GM12878 (cell line): Measurements from ENCODE around the gene C1QTNF8.

ENCODE experiments used
- CTCF ChIP-seq, 3 experiments: IDR thresholded peaks in 2 of 3; conservative IDR thresholded peaks in 1 of 3; 2 replicates each; pipeline ENCODE4 v1.5.1; 2011; ENCODE audit warnings: low read depth in 3 of 3, low read length in 3 of 3, mild to moderate bottlenecking in 3 of 3, control low read depth in 2 of 3, moderate library complexity in 2 of 3, inconsistent platforms in 1 of 3, mixed read lengths in 1 of 3; ENCODE audit not compliant: control insufficient read depth in 2 of 3, insufficient read depth in 1 of 3; ENCODE audit errors: extremely low read depth in 1 of 3
- ZBTB4 ChIP-seq: fragments of 450-650 bp; formaldehyde crosslinking; IDR thresholded peaks from 2 replicates; pipeline ENCODE4 v1.4.0; 2022; ENCODE audit warnings: mild to moderate bottlenecking, moderate library complexity

- TF ChIP-seq ZBTB4 (CRISPR knock-in tag) (no peak), CTCF (IDR thresholded peaks at IDR 0.05 in 2 of 3, conservative IDR thresholded peaks at IDR 0.05 in 1 of 3; ENCODE audit: control insufficient read depth in 2 of 3, extremely low read depth in 1 of 3, insufficient read depth in 1 of 3, low read depth in 3 of 3, low read length in 3 of 3) (no peak)
Observed at GRCh38 chr16:1120577-1120941, 24.5 kb upstream of the C1QTNF8 start.
